ENCODE data around the gene RASSF4. TPM values are rescaled to one million over a fixed set of nuclear protein-coding genes. Genes with fewer than 3 reads are reported as not detected.

RASSF4 gene
- total and polyA plus RNA-seq, 9 of the 15 experiments (the other 6 are each of a cell fraction or from before 2014, with no cell fraction given) = 0.01 to 0.62 (median 0.11) TPM; not detected in 3

GRCh38 chr10:45001381-45002148, 42.0 kb downstream of the RASSF4 start (continued):
- TF ChIP-seq CBX8 (IDR thresholded peaks at IDR 0.05; ENCODE audit: borderline replicate concordance, extremely low read depth, low read depth, low read length, poor library complexity, severe bottlenecking) (no peak), ZBTB7A (IDR thresholded peaks at IDR 0.05; ENCODE audit: borderline replicate concordance, control insufficient read depth, low read depth, low read length) (no peak), KLF6 (CRISPR knock-in tag; IDR thresholded peaks at IDR 0.05; ENCODE audit: borderline replicate concordance) (no peak), ZKSCAN3 (CRISPR knock-in tag; IDR thresholded peaks at IDR 0.05) (no peak), SNRNP70 (optimal IDR thresholded peaks at IDR 0.05; ENCODE audit: low read depth, low read length) (no peak), SUPT5H (IDR thresholded peaks at IDR 0.05) (no peak), RREB1 (CRISPR knock-in tag; IDR thresholded peaks at IDR 0.05) (no peak), NR1H2 (CRISPR knock-in tag; IDR thresholded peaks at IDR 0.05) (no peak), SMARCE1 (IDR thresholded peaks at IDR 0.05) (no peak), TOE1 (IDR thresholded peaks at IDR 0.05; ENCODE audit: borderline replicate concordance) (0 out of 2 replicates have a peak, but pooled peaks have one; percentile 12), TOE1 (CRISPR knock-in tag; IDR thresholded peaks at IDR 0.05; ENCODE audit: borderline replicate concordance, low read depth) (no peak), CTBP1 (IDR thresholded peaks at IDR 0.05; ENCODE audit: borderline replicate concordance) (no peak), HBP1 (CRISPR knock-in tag; IDR thresholded peaks at IDR 0.05) (no peak), SMAD2 (IDR thresholded peaks at IDR 0.05; ENCODE audit: low read depth, low read length) (no peak), ETV5 (CRISPR knock-in tag; IDR thresholded peaks at IDR 0.05; ENCODE audit: low read depth) (no peak), SOX6 (IDR thresholded peaks at IDR 0.05) (no peak), ZNF77 (CRISPR knock-in tag; IDR thresholded peaks at IDR 0.05) (no peak), ZNF444 (CRISPR knock-in tag; IDR thresholded peaks at IDR 0.05) (no peak), BRD4 (IDR thresholded peaks at IDR 0.05) (0 out of 2 replicates have a peak, but pooled peaks have one; percentile 79), ZNF23 (CRISPR knock-in tag; IDR thresholded peaks at IDR 0.05) (no peak), ZNF263 (CRISPR knock-in tag; IDR thresholded peaks at IDR 0.05; ENCODE audit: borderline replicate concordance) (no peak), ZBTB12 (CRISPR knock-in tag; IDR thresholded peaks at IDR 0.05) (no peak)
